Daoy (cell line): Measurements from ENCODE around the gene ABCD2. TPM values are rescaled to one million over a fixed set of nuclear protein-coding genes. Genes with fewer than 3 reads are reported as not detected.
"Not testable (repeated sequence)": the region's sequence is repeated elsewhere in the genome, so short reads cannot be mapped to it uniquely, and the experiment has no call there.

Experiments used
- DNase-seq: peaks from one replicate; pipeline ENCODE4 v3.0.0-alpha.2; 2015; ENCODE audit warnings: low read depth
- total RNA-seq: library from RNA; depleted of rRNA; stranded (reverse); fragments of >200 nt; shearing (Covaris generic); gene quantifications from 2 replicates; pipeline ENCODE4 v1.2.3, GENCODE V29; 2014; rRNA removed

Gene ABCD2
- 0.11 TPM in 1 of 2 replicates, not detected in the other for total RNA-seq

DNA sequence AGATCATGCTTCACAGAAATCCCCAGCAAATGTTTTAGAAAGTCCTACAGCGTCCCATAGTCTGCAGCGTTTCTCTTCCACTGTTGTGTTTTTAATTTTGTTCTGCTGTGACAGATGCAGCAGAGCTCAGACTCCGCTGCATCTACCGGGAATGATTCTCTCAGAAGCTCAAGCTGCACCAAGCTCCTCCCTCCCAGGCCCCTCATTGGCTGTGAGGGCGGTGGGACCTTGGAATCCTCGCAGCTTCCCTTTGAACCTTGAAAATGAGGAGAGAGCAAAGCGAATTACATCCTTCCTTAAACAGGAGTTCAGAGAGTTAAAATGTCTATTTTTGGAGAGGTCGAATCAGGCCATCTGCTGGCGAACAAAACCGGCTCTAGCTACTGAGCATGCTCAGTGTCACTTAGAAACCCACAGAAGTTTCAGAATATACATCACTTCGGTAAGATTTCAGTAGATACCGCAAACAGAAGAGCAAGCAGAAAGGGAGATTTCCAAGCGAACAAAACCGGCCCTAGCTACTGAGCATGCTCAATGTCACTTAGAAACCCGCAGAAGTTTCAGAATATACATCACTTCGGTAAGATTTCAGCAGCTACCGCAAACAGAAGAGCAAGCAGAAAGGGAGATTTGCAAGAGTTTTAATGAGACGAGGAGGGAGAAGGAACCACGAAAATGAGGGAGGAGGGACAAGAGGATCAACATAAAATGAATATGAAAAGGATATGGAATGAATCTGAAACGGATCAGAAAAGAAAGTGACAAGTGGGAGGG is at the start of gene ABCD2:
Gene ABCD2, minus strand, starts transcription at position 144 of the 774 bp plus-strand sequence. CDS start 188 bp downstream, outside the sequence.
- DNase-seq: peak; percentile 82

DNA sequence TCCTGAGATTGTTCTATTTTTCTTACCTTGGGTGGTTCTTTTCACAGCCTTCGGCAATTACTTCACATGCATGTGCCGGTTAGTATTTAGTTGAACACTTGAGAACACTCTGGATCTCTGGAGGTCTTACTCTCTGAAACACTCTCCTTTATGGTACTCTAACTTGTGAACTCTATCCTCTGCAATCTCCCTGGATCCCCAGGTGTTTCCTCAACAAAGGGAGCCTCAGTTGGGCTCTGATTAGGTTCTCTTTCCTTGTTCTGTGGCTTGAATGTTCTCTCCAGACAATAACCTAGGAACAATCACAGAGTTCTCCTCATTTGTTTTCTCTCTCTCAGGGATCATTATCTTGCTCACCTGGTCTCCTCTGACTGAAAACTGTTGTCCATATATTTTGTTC is 40.5 kb upstream of the ABCD2 start:
- DNase-seq: no peak

DNA sequence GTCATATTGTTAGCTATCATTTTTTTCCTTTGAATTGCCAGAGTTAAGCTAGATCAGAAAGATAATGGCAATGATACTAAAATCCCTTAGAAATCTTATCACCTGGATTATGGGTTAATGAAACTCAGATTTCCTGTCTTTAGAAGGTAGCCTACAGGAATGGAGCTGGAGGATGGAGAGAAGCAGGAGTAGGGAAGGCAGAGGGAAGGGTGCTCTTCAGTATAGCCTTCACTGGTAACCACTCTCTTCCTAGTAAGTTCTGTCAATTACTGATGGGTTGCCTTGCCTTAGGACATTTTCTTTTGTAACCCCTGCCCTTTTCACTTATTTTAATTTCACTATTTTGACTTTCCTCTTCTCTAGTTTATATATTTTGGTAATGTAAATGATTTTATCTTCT is 27.8 kb upstream of the ABCD2 start:
- no peak for DNase-seq

DNA sequence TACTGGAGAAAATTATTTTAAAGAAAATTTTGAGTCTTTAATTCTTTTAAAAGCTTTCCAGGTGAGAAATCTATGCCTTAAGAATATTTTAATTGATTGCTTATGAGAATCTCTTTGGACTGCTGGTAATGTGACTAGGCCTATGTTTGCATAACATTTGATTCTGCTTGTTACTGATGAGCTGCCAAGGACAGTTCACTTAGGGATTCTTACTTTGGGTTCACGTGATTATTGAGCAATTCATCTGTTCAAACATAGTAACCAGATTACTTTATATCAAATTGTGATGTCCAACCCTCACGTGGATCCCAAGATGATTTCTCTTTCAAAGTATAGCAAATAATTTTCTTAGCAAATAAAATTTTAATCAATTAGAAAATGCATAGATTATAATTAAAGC is 27.4 kb upstream of the ABCD2 start:
- DNase-seq: no peak

DNA sequence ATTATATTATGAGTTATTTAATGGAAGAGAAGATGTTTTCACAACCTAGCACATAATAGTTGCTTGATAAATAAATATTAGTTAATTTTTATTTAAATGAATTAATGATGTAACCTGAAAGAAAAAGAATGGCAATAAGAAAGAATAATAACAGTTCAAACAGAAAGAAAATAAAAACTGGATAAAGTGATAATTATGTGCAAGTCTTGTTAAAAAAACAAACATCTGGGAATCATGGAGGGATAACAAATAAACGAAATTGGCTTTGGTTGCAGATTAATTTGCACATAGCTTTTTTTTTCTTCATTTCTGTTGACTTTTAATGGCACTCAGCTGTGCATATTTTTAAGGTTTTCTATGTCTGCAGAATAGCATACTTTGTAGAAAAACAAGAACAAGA is 23.4 kb upstream of the ABCD2 start:
- no peak for DNase-seq

DNA sequence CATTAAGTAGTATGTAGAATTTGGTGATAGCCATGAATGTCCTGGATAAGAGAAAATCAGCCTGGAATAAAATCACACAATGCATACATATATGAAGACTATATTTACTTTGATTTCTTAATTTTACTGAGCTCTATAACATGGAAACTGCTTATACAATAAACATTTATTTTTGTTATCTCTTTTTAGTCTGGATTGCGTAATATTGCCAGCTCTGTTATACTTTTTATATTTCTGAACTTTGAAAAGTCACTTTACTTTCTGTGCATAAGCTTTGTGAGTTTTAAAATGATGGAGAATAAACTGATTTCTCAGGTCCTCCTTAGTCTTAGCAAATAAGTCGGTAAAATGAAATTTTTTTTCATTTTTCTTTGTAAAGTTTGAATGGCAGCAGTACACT is 19.2 kb upstream of the ABCD2 start:
- no peak for DNase-seq

DNA sequence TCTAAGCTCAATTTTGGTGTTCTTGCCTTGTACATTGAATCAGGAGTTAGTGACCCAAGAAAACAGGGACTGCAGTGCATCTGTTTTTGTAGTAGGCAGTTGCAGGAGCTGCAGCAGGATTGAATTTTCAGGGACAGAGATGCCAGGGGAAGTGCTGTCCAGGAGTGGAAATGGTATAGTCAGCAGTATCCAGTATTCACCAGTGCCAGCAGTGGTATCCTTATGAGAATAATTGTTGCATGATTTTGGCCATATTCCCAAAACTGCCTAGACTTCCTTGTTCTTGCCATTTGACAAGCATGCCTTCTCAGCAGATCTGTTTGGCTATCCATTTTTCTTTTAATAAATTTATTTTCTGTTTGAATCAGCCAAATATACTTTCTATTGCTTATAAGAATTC is 18.6 kb upstream of the ABCD2 start:
- no peak for DNase-seq

DNA sequence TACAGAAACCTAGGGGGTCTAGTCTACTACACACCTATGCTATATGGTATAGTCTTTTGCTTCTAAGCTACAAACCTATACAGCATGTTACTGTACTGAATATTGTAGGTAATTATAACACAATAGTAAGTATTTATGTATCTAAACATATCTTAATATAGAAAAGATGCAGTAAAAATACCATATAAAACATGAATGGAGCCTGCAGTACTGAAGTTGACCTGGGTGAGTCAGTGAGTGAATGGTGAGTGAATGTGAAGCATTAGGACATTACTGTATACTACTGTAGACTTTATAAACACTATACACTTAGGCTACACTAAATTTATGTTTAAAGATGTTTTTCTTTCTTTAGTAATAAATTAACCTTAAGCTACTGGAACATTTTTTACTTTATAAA is 13.1 kb upstream of the ABCD2 start:
- no peak for DNase-seq

DNA sequence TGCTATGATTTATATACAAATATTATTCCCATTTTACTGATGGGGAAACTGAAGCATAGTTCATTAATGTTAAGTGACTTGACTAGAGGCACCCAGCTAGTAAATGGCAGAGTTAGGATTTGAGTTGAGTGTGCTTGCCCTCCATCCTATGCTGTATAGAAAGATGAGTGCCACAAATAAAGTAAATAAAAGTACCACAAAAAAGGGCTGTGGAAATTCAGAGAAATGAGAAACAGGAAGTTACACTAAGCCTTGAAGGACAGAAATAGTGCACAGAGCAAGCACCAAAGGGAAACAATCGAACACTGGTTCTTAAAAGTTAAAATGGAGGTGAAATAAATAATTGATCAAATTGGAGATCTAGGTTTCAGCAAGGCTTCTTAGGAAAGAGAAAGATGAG is 9.2 kb upstream of the ABCD2 start:
- no peak for DNase-seq

DNA sequence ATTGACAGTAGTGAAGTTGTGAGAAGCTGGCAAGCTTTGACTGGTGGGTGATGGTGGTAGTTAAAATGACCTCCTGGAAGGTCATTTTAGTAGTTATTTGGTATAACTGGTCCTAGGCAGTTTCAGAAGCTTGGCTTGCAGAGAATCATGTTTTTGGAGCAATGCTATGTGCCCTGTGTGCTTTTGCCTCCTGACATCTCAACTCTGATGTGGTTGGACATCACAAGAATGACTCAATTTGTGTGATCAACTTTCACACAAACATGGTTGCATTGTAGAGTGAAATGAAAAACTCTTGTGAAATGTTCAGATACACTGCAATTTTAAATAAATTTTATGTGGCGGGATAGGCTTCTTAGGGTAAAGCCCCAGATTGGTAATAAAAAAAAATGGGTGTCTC is 8.3 kb upstream of the ABCD2 start:
- DNase-seq: no peak

DNA sequence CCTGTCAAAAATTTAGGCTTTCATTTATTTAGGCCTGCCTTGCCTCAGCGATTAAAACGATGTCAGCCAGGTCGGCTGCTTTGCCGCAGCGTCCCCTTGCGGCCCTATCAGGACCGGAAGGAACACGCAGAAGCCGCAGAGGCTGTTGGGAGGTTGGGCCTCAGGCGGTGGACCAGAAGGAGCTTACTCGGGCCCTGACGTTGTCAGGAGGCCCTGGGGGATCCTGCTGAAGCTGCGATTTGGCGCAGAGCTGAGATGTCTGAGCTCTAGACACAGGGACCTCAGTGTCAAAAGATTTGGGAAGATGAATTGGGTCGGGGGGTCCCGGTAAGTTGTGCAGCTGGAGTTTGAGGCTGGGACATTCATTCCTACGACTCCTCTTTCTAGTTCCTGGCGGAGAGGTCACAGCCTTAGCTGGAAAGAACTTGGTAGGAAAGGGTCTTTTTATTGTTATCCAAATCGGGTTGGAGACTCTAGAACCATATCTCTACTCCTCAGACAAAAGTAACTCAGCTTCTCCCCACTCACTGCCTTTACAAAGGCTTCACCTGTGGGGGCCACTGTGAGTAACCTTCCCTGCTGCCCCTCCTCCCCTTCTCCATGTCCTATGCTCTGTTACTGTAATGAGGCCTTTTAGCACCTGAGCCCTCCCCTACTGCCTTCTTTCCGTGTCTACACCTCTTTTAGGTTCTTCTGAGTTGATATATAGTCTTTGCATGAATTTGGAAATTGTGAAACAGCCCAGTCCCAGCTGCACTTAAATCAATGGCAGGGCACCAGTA is 6.6 kb upstream of the ABCD2 start:
- DNase-seq: no peak

DNA sequence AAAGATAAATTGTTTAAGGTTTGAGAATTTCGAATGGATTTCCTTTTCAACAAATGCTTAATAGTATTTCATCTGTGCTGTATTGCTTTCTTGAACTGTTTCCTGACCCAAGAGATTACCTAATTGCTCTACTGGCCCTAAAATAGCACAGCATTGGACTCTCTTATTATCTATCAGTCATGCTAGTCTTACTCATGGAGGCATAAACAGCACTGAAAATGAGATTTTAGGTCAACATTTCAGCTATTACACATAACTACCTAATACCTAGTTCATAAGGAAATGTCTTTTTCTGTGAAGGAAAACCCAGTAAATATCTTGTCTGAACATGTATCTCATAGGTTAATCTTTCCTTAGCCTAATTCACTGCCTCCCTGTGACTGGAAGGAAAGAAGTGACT is 4.3 kb upstream of the ABCD2 start:
- DNase-seq: no peak

DNA sequence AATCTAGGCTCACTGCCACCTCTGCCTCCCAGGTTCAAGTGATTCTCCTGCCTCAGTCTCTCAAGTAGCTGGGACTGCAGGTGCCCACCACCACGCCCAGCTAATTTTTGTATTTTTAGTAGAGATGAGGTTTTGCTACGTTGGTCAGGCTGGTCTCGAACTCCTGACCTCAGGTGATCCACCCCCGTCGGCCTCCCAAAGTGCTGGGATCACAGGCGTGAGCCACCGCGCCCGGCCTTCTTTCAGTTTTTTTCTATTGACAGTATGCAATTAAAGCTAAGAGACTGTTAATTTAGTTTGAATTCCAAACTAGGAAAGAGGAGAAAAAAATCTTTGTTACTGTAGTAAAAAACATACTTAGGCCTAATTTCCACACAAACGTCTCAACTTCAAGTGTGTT is 3.6 kb upstream of the ABCD2 start:
- not testable (repeated sequence) for DNase-seq

DNA sequence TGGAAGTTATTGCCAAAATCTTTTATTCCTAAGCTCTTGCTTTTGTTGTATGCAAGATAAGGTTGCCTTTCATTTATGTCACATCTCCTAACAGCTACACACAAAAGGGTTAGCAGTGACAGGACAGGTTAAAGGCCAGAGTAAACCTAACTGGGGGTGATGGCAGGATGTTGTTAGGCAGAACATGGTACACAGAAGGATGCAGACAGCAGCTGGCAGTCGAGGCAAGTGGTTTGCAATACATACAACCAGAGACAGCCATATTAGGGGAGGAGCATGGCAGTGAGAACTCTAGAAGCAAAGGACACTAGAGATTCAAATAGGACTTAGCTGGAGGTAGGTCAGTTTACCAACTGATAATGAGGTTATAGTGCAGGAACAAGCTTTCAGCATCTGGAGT is 2.7 kb upstream of the ABCD2 start:
- DNase-seq: no peak

DNA sequence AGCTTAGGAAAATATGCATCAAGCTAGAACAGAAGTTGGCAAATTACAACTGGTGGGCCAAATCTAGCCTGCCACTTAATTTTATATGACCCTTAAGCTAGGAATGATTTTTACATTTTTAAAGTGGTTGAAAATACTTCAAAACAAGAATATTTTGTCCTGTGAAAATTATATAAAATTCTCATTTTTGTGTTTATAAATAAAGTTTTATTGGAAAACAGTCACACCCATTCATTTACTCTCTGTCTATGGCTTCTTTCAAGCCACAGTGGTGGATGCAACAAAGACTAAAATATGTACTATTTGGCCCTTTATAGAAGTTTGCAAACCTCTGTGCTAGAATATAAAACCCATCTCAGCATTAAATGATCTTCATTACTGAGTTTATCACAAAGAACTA is 2.1 kb upstream of the ABCD2 start:
- DNase-seq: no peak

DNA sequence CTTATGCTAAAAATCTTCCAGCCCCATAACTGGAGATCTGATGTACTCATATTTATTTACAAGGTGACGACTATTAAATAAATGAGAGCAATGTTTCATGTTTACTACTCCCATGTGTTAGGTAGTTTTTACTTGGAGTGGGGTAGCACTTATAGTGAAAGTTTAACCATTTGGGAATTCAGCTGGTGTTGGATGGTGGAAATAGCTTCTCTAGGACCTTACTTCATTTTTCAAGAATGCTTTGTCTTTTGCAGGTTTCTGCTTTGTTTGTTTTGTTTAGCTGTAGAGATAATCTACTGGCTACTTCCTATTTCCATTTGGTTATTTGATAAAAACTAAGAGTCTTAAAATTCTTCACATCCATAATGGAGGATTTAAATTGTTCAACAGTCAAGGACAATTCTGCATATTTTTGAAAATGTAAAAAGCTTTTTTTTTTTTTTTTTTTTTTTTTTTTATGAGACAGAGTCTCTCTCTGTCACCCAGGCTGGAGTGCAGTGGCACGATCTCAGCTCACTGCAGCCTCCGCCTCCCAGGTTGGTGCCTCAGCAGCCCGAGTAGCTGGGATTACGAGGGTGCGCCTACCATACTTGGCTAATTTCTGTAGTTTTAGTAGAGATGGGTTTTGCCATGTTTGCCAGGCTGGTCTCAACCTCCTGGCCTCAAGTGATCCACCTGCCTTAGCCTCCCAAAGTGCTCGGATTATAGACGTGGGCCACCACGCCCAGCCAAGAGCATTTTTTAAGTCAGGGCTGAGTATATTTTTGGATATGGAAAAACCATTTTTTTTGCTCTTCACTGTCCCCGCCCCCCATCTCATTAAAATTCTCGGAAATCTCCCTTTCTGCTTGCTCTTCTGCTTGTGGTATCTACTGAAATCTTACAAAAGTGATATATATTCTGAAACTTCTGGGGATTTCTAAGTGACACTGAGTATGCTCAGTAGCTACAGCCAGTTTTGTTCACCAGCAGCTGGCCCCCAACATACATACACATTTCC is 1.4 kb upstream of the ABCD2 start:
- no peak for DNase-seq

DNA sequence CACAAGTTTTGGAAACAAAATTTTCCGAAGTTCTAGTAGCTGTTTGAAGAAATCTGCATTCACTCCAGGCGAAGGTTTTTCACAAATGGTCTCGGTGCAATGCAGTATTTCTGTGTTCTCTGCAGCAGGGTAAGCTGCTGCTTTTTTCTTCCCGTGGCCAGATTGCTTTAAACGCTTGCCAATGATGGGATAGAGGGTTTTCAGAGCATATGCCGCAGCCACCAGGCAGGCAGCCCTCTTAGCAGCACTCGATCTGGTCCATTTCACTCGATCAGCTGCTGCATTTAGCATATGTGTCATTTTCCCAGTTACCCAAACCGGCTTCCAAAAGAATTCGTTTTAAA is 315 bp downstream of the ABCD2 start:
- peak; percentile 10 for DNase-seq

DNA sequence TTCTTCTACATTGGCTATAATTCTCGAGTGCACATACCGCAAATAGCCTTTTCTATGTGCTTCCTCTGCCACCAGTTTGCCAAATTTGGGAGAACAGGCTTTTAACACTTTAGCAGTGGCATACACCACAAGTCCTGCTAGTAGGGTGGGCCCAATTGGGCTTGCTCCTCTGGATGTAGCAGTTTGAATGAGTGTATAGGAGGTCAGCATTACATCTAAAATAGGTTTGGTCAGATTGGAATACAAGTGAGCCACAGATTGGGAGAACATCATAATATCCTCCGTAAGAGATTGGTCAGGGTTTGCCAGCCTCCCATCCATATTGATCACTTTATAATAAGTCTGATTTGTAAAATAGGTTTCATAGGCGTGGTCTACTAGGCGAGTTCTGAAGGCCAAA is 902 bp downstream of the ABCD2 start:
- no peak for DNase-seq

DNA sequence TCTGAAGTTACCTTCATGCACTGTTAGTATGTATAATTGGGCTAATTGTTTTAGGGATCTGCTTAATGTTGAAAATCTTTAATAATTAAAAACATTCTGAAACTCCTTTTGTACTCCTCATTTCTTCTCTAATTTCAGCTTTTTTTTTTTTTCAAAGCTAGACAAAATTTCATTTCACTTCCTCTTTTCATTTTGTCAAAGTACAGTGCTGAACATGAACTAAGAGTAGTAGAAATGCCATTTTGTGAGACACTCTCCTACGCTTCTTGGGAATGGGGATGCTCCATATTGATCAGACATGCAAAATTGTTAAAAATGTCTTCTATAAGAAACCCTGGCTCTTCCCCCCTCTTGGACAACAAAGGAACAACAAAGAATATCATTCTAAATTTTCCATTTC is 1.7 kb downstream of the ABCD2 start:
- DNase-seq: no peak

DNA sequence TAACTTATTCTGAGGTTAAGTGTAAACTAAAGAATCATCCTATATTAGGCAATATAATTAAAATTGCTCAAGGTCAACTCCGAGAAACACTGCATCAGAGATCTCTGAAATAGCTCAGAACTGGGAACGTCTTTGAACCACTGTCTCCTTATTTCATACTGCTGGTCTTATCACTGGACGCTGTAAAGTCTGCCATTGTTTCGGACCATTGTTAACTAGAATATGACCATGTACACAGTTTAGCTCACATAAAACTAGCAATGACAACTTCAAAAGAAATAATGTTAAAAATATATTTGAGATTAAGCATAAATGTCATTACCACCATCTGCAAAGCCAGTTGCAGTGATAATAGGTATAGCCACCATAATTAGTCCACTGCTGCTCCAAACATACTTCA is 2.9 kb downstream of the ABCD2 start:
- no peak for DNase-seq

DNA sequence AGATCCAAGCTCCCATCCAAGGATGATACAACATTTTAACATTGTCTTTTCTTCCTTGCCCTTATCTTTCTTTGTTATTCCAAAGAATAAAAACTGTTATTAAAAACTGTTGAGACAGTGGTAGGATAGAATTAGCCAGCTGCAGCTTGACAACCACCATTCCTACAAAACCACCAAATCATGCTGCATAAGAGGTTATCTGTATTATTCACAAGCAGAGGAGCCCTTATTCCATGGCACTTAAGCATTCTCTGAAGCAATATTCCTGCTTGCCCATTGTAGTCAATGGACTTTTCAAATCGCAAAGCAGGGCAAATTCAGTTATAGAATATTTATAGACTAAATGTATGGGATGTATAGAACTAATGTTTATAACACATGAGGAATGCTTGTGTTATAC is 3.4 kb downstream of the ABCD2 start:
- DNase-seq: no peak

DNA sequence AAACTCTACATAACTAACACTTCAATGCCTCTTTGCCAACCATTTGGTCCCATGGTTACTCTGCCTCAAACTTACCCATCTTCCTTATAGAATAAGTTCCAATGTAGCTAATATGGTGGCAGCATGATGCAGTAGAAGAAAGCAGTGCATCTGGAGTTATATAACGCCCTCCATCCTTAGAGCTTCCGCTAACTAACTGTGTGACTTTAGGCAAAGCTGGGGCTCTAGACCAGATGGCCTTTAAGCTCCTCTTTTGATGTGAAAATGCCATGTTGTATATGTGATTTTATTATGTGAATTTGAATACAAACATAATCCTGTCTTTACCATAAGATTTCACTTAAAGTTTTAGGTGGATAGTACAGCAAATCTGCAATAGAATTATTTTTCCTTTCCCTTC is 6.1 kb downstream of the ABCD2 start:
- no peak for DNase-seq
